Cerebellar cortex (tissue), 1 donor: ENCODE data around the gene ZNRF2.

Source experiments
- DNase-seq: peaks from one replicate; pipeline ENCODE4 v3.0.0-alpha.2; 2015; ENCODE audit warnings: low spot score

The ZNRF2 gene

GRCh38 chr7:30321089-30321881 lies 36.9 kb downstream of the ZNRF2 start:
- DNase-seq, result no peak

GRCh38 chr7:30321882-30322192 lies 37.4 kb downstream of the ZNRF2 start:
- no peak for DNase-seq

- peak; percentile 35 for DNase-seq
Measured at GRCh38 chr7:30322271-30323005, 38.0 kb downstream of the ZNRF2 start.

GRCh38 chr7:30323006-30323355 lies 38.6 kb downstream of the ZNRF2 start:
- DNase-seq, result no peak

- no peak for DNase-seq
Measured at GRCh38 chr7:30327813-30328212, 43.4 kb downstream of the ZNRF2 start.

- DNase-seq, result no peak
Measured at GRCh38 chr7:30328381-30328780, 44.0 kb downstream of the ZNRF2 start.

- no peak for DNase-seq
Measured at GRCh38 chr7:30329716-30330115, 45.3 kb downstream of the ZNRF2 start.

- DNase-seq, result no peak
Measured at GRCh38 chr7:30330134-30331111, 46.0 kb downstream of the ZNRF2 start.

- no peak for DNase-seq
Measured at GRCh38 chr7:30331338-30331737, 46.9 kb downstream of the ZNRF2 start.

- DNase-seq, result no peak
Measured at GRCh38 chr7:30332549-30332948, 48.2 kb downstream of the ZNRF2 start.

- DNase-seq, result no peak
Measured at GRCh38 chr7:30335763-30336487, 51.5 kb downstream of the ZNRF2 start.

GRCh38 chr7:30344513-30344912 lies 60.1 kb downstream of the ZNRF2 start:
- DNase-seq, result no peak

GRCh38 chr7:30347226-30348082 lies 63.1 kb downstream of the ZNRF2 start:
- no peak for DNase-seq

- DNase-seq, result no peak
Measured at GRCh38 chr7:30348083-30348560, 63.7 kb downstream of the ZNRF2 start.

- no peak for DNase-seq
Measured at GRCh38 chr7:30349170-30349569, 64.8 kb downstream of the ZNRF2 start.

GRCh38 chr7:30349816-30350215 lies 65.4 kb downstream of the ZNRF2 start:
- no peak for DNase-seq

GRCh38 chr7:30351286-30351685 lies 66.9 kb downstream of the ZNRF2 start:
- no peak for DNase-seq

GRCh38 chr7:30351724-30352123 lies 67.3 kb downstream of the ZNRF2 start:
- no peak for DNase-seq

- DNase-seq, result no peak
Measured at GRCh38 chr7:30352169-30352568, 67.8 kb downstream of the ZNRF2 start.

GRCh38 chr7:30353532-30353931 lies 69.1 kb downstream of the ZNRF2 start:
- DNase-seq, result no peak
